Bronchial smooth muscle cell (primary cell): ENCODE data around the gene TRAPPC2L. TPM values are rescaled to one million over a fixed set of nuclear protein-coding genes. Genes with fewer than 3 reads are reported as not detected.

Experiments used
- total RNA-seq: library from RNA; depleted of rRNA; stranded (reverse); fragments of >200 nt; gene quantifications from 2 replicates; pipeline ENCODE4 v1.2.1, GENCODE V29; 2014

Gene TRAPPC2L, protein sequence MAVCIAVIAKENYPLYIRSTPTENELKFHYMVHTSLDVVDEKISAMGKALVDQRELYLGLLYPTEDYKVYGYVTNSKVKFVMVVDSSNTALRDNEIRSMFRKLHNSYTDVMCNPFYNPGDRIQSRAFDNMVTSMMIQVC
- total RNA-seq = 70.5 and 88.1 TPM in 2 replicates

DNA sequence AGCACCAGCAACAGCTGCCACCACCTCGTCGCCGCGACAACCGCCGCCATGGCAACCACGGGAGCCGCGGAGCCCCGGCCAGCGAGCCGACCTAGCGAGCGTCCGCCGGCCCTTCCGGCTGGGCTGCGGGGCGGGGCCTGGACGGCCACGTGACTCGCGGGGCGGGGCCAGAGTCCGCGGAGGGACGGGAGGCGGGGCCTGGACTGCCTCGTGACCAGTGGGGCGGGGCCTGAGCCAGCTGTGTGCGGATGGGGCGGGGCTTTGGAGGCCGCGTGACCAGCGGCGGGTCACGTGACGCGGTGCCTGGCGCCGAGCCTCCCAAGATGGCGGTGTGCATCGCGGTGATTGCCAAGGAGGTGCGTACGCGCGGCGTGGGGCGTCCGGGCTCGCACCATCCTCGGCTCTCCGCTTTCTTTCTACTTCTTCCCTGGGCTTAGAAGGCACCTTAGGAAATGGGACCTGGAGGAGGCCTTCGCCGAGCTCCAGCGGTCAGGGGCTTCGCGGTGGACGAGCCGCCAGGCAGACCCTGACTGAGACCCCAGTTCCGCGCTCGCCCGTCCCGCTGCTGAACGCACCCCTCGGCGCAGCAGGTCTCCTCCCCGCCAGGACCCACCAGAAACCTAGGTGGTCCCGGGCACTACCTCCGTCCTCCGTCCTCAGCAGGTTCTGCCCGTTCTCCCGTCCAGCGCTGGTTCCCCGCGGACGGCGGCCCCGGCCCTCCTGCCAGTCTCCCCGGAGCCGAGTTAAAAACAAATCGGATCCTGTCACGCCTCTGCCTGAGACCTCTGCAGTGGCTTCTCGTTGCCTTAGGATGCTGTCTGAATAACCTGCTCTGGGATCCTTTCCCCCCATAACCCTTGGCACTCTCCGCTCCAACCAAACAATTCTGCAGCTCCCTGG, at the start of gene TRAPPC2L, which contains the start of gene GALNS:
TSS of gene TRAPPC2L (plus strand) at position 300 of the 900 bp plus-strand sequence. CDS start at position 324, 24 bp downstream.
TSS of gene GALNS (minus strand) at position 120 of the 900 bp plus-strand sequence. CDS start at position 50, 70 bp downstream.

DNA sequence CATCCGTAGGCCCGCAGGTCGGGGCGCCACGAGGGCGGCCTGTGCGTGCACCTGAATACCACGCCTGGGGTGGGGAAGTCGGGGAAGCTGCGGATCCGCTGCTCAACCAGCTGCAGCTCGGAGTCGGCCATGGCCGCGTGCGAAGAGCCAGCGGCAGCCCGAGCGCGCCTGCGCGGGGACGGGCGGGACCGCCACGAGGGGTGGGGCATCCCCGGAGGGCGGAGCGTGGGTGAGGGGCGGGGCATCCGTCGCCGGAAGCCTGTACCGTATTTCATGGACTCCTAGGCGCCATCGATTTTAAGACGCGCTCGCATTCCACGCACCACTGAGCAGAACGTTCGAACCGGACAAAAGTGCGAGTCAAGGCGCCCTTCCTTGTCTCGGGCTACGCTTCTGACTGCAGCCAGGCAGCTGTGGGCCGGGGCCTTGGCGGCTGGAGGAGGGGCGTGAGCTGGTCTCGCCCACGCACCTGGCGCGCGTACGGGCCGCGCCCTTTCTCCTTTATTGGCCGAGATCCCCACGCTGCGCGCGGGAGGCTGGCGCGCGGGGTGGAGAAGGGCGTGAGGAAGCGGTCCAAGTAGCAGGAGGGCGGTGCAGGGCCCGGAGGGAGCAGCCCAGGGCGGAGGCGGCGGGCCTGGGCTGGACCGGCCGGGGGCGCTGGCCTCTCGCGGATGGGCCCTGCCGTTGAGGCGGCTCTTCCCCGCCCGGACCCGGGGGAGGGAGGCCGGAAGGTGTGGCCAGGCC, 45.0 kb upstream of the TRAPPC2L start, which contains the start of gene APRT:
TSS of gene APRT (minus strand) at position 160 of the 744 bp plus-strand sequence. CDS start at position 131, 29 bp downstream.

DNA sequence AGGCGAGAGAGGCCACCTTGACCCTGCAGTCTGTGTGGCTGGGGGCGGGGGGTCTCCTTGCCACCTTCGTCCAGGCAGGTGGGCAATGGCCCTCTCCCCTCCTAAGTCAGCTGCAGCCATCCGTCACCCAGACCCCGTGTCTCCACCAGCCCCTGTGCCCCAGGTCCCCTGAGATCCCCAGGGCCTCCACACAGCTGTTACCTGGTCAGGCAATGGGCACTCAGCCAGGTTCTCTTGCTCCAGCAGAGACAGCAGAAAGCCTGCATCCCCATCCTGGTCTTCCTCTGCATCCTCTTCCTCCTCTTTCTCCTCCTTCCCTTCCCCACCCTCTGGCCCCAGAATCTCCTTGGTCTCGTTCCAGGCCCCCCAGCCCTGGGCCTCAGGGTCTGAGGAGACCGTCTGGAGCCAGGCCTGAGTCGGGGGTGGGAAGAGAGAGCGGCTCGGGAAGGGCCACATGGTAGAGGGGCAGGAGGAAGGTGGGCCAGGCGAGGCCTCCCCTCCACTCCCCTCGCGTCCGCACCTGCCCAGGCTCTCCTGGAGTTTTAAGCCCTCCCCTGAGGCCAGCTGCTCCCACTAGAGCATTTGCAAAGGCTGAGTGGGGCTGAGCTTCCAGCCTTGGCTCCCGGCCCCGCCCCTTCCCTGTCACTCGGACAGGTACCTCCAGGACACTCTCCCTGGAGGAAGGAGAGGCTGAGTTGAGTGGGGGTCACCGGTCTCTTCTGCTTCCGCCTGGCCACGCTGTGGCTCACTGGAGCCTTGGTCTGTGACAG, 9.4 kb downstream of the TRAPPC2L start, which contains the start of gene PABPN1L:
TSS of gene PABPN1L (minus strand) at position 510 of the 770 bp plus-strand sequence. CDS start at position 456, 54 bp downstream.

Other genes with a start within 250 kb of the TRAPPC2L start
- gene IL17C, start 218.6 kb upstream of the TRAPPC2L start, total RNA-seq = 0.09 TPM in 1 of 2 replicates, not detected in the other
- 192 and 434 TPM in 2 replicates for gene CYBA, start 206.1 kb upstream of the TRAPPC2L start, total RNA-seq
- 59.0 and 67.1 TPM in 2 replicates for gene MVD, start 194.0 kb upstream of the TRAPPC2L start, total RNA-seq
- under 0.01 TPM in 1 of 2 replicates, not detected in the other for gene SNAI3, start 170.6 kb upstream of the TRAPPC2L start, total RNA-seq
- gene RNF166, start 150.7 kb upstream of the TRAPPC2L start, total RNA-seq = 5.7 and 10.2 TPM in 2 replicates
- gene CTU2, start 150.6 kb upstream of the TRAPPC2L start, total RNA-seq = 11.0 and 11.3 TPM in 2 replicates
- 116 and 117 TPM in 2 replicates for gene PIEZO1, start 71.9 kb upstream of the TRAPPC2L start, total RNA-seq
- gene CDT1, start 53.3 kb upstream of the TRAPPC2L start, total RNA-seq = 1.5 and 1.9 TPM in 2 replicates
- gene APRT, start 45.2 kb upstream of the TRAPPC2L start, total RNA-seq = 40.3 and 72.3 TPM in 2 replicates
- 14.3 and 18.0 TPM in 2 replicates for gene GALNS, start 180 bp upstream of the TRAPPC2L start, total RNA-seq
- gene PABPN1L, start 9.5 kb downstream of the TRAPPC2L start, total RNA-seq = not detected in 2 replicates
- gene CBFA2T3, start 120.1 kb downstream of the TRAPPC2L start, total RNA-seq = 0.17 TPM in 1 of 2 replicates, not detected in the other
- gene ACSF3, start 236.7 kb downstream of the TRAPPC2L start, total RNA-seq = 20.3 and 23.5 TPM in 2 replicates